Fibroblast of lung (primary cell): ENCODE measurements around the gene ZNF561. TPM values are rescaled to one million over a fixed set of nuclear protein-coding genes. Genes with fewer than 3 reads are reported as not detected.

Source experiments
- DNase-seq, 2 donors: peaks; one replicate each; pipeline versions ENCODE4 v3.0.0 to v3.0.0-alpha.2; 2010; ENCODE audit warnings: low read depth in 2 of 2
- H2AFZ ChIP-seq: 2 replicates; pipeline ENCODE4 v1.5.1; 2012; ENCODE audit warnings: low read length, control low read depth, inconsistent platforms
- H3K27ac ChIP-seq: 2 replicates; pipeline ENCODE4 v1.5.1; 2011; ENCODE audit warnings: low read length, control low read depth; ENCODE audit not compliant: insufficient read depth
- H3K27me3 ChIP-seq: 2 replicates; pipeline ENCODE4 v1.5.1; 2011; ENCODE audit warnings: mild to moderate bottlenecking, low read length; ENCODE audit not compliant: control insufficient read depth, insufficient read depth
- H3K36me3 ChIP-seq: 2 replicates; pipeline ENCODE4 v1.5.1; 2011; ENCODE audit warnings: low read length; ENCODE audit not compliant: control insufficient read depth, insufficient read depth
- H3K4me1 ChIP-seq: 2 replicates; pipeline ENCODE4 v1.5.1; 2011; ENCODE audit warnings: low read length; ENCODE audit not compliant: control insufficient read depth, insufficient read depth; ENCODE audit errors: extremely low read depth
- H3K4me2 ChIP-seq: 2 replicates; pipeline ENCODE4 v1.5.1; 2011; ENCODE audit warnings: low read length, control low read depth; ENCODE audit not compliant: insufficient read depth; ENCODE audit errors: extremely low read depth
- H3K4me3 ChIP-seq, 4 experiments: fragments of 200-600 bp in 1 of 4; sonication (generic) in 1 of 4; replicated peaks in 1 of 4; 2 replicates each; pipeline ENCODE4 v1.5.1; 2011 to 2016; ENCODE audit warnings: low read length in 4 of 4, low read depth in 3 of 4, mild to moderate bottlenecking in 3 of 4, control low read depth in 2 of 4, inconsistent platforms in 1 of 4, mixed read lengths in 1 of 4; ENCODE audit not compliant: insufficient read depth in 1 of 4; ENCODE audit errors: control extremely low read depth in 1 of 4
- H3K79me2 ChIP-seq: 2 replicates; pipeline ENCODE4 v1.5.1; 2012; ENCODE audit warnings: mild to moderate bottlenecking, low read length, inconsistent platforms; ENCODE audit not compliant: control insufficient read depth, insufficient read depth
- H3K9ac ChIP-seq: 2 replicates; pipeline ENCODE4 v1.5.1; 2011; ENCODE audit warnings: mild to moderate bottlenecking, low read length, control low read depth; ENCODE audit not compliant: insufficient read depth
- H3K9me3 ChIP-seq: 2 replicates; pipeline ENCODE4 v1.5.1; 2012; ENCODE audit warnings: low read depth, low read length; ENCODE audit not compliant: control insufficient read depth, insufficient read depth
- H4K20me1 ChIP-seq: 2 replicates; pipeline ENCODE4 v1.5.1; 2011; ENCODE audit warnings: low read length; ENCODE audit not compliant: control insufficient read depth, insufficient read depth; ENCODE audit errors: extremely low read depth
- CTCF ChIP-seq, 2 donors: IDR thresholded peaks in 1 of 2; conservative IDR thresholded peaks in 1 of 2; 1 replicate in 1 of 2; 2 replicates in 1 of 2; pipeline ENCODE4 v1.5.1; 2011 to 2012; ENCODE audit warnings: low read length in 2 of 2, control low read depth in 1 of 2, inconsistent platforms in 1 of 2, low read depth in 1 of 2, mild to moderate bottlenecking in 1 of 2
- EZH2 ChIP-seq: IDR thresholded peaks from 2 replicates; pipeline ENCODE4 v1.5.1; 2012; ENCODE audit warnings: low read length, control low read depth, mild to moderate bottlenecking; ENCODE audit errors: missing control alignments
- polyA plus RNA-seq, 2 donors: library from polyadenylated mRNA; depleted of rRNA in 1 of 2; stranded (reverse) in 1 of 2; unstranded in 1 of 2; fragments of >200 nt; gene quantifications; 2 replicates each; pipeline ENCODE4 v1.2.1, GENCODE V29; 2011 to 2012; ENCODE audit warnings: missing spikeins in 1 of 2
- total RNA-seq: library from RNA; depleted of rRNA; stranded (reverse); fragments of >200 nt; gene quantifications from 2 replicates; pipeline ENCODE4 v1.2.1, GENCODE V29; 2014

ZNF561 gene
- total and polyA plus RNA-seq, 2 donors (not counting 1 experiment from before 2014, with no cell fraction given), result 34.1 to 53.5 TPM

- Histone ChIP-seq H3K27ac (no peak overlapping the region), H3K9me3 (no peaks in the 10 kb centered on the region), H4K20me1 (no peaks in the 10 kb centered on the region), H2AFZ (no peak overlapping the region), H3K4me2 (peak overlapping the region; percentile 48), H3K9ac (peak overlapping the region; percentile 1), H3K79me2 (peaks cover 17% of the 10 kb centered on the region), H3K4me3 (peak overlapping the region in 2 of 4 experiments; percentile 79 to 85), H3K4me1 (no peaks in the 10 kb centered on the region), H3K27me3 (no peaks in the 10 kb centered on the region), H3K36me3 (peaks cover 10% of the 10 kb centered on the region)
- no peak for TF ChIP-seq CTCF (conservative IDR thresholded peaks at IDR 0.05 in 1 of 2, IDR thresholded peaks at IDR 0.05 in 1 of 2; ENCODE audit: low read depth in 1 of 2, low read length in 2 of 2)
- no peak for TF ChIP-seq EZH2
- peak; percentile 10 to 23 for DNase-seq
Observed at GRCh38 chr19:9622531-9622930, 1.5 kb upstream of the ZNF561 start.

GRCh38 chr19:9620842-9621155, 233 bp downstream of the ZNF561 start:
- peak overlapping the region; percentile 93 for H3K4me2 ChIP-seq
- peak overlapping the region; percentile 94 for H2AFZ ChIP-seq
- H3K4me1 ChIP-seq, result no peaks in the 10 kb centered on the region
- DNase-seq, result no peak
- peaks cover 11% of the 10 kb centered on the region for H3K36me3 ChIP-seq
- peaks cover 17% of the 10 kb centered on the region for H3K79me2 ChIP-seq
- peak overlapping the region; percentile 67 to 85 (median 79) for H3K4me3 ChIP-seq
- peak overlapping the region; percentile 94 for H3K27ac ChIP-seq
- TF ChIP-seq CTCF (conservative IDR thresholded peaks at IDR 0.05 in 1 of 2, IDR thresholded peaks at IDR 0.05 in 1 of 2; ENCODE audit: low read depth in 1 of 2, low read length in 2 of 2) (no peak), EZH2 (no peak)
- peak overlapping the region; percentile 88 for H3K9ac ChIP-seq
- no peaks in the 10 kb centered on the region for H3K27me3 ChIP-seq
- no peaks in the 10 kb centered on the region for H3K9me3 ChIP-seq
- no peaks in the 10 kb centered on the region for H4K20me1 ChIP-seq

GRCh38 chr19:9615844-9616243, 5.2 kb downstream of the ZNF561 start:
- no peak for TF ChIP-seq CTCF (conservative IDR thresholded peaks at IDR 0.05 in 1 of 2, IDR thresholded peaks at IDR 0.05 in 1 of 2; ENCODE audit: low read depth in 1 of 2, low read length in 2 of 2)
- no peak for TF ChIP-seq EZH2
- Histone ChIP-seq H3K27me3 (no peaks in the 10 kb centered on the region), H3K9me3 (peaks cover 2% of the 10 kb centered on the region), H3K9ac (no peak overlapping the region), H2AFZ (no peak overlapping the region), H3K4me3 (no peak overlapping the region), H3K79me2 (peaks cover 16% of the 10 kb centered on the region), H4K20me1 (no peaks in the 10 kb centered on the region), H3K36me3 (peaks cover 21% of the 10 kb centered on the region), H3K4me1 (no peaks in the 10 kb centered on the region), H3K27ac (no peak overlapping the region), H3K4me2 (no peak overlapping the region)
- no peak for DNase-seq
